K562 (cell line): ENCODE measurements around the gene CDC26. TPM values are rescaled to one million over a fixed set of nuclear protein-coding genes. Genes with fewer than 3 reads are reported as not detected.

Source experiments
- ATF6 ChIP-seq: sonication (generic); formaldehyde crosslinking; IDR thresholded peaks from 2 replicates; pipeline ENCODE4 v1.4.0; 2020; ENCODE audit warnings: mild to moderate bottlenecking, missing genetic modification reagents
- CREM ChIP-seq: IDR thresholded peaks from 2 replicates; pipeline ENCODE4 v1.6.1; 2014; ENCODE audit warnings: antibody characterized with exemption, low read depth
- DPF2 ChIP-seq: fragments of 450-650 bp; IDR thresholded peaks from 2 replicates; pipeline ENCODE4 v1.6.1; 2016
- E2F4 ChIP-seq: sonication (generic); formaldehyde crosslinking; IDR thresholded peaks from 2 replicates; pipeline ENCODE4 v1.8.0; 2022; ENCODE audit warnings: mild to moderate bottlenecking, low read depth, missing genetic modification reagents
- MTA2 ChIP-seq: fragments of 450-650 bp; IDR thresholded peaks from 2 replicates; pipeline ENCODE4 v1.6.1; 2016; ENCODE audit warnings: low read depth
- NKRF ChIP-seq: fragments of 450-650 bp; IDR thresholded peaks from 2 replicates; pipeline ENCODE4 v1.6.1; 2016; ENCODE audit warnings: borderline replicate concordance
- POLR2AphosphoS5 ChIP-seq: IDR thresholded peaks from 2 replicates; pipeline ENCODE4 v1.6.1; 2011; ENCODE audit warnings: mild to moderate bottlenecking, low read depth, low read length, moderate library complexity; ENCODE audit not compliant: control insufficient read depth, insufficient read depth
- PRDM10 ChIP-seq: fragments of 450-650 bp; IDR thresholded peaks from 2 replicates; pipeline ENCODE4 v1.6.1; 2018; ENCODE audit not compliant: partially characterized antibody
- RAD21 ChIP-seq, 2 experiments: fragments of 250-450 bp in 1 of 2; fragments of 450-650 bp in 1 of 2; sonication (Bioruptor Pico) in 1 of 2; formaldehyde crosslinking in 1 of 2; IDR thresholded peaks in 1 of 2; conservative IDR thresholded peaks in 1 of 2; 2 replicates each; pipeline versions ENCODE4 v1.4.0 to v1.8.0; 2020 to 2022; ENCODE audit warnings: mild to moderate bottlenecking in 2 of 2, moderate library complexity in 1 of 2
- RREB1 ChIP-seq: fragments of 250-450 bp; sonication (Bioruptor Pico); IDR thresholded peaks from 2 replicates; pipeline ENCODE4 v1.4.0; 2020
- TEAD4 ChIP-seq, 2 experiments: sonication (generic) in 1 of 2; formaldehyde crosslinking in 1 of 2; IDR thresholded peaks; 2 replicates each; pipeline versions ENCODE4 v1.6.1 to v1.8.0; 2012 to 2022; ENCODE audit warnings: borderline replicate concordance in 1 of 2, inconsistent platforms in 1 of 2, low read length in 1 of 2, mild to moderate bottlenecking in 1 of 2, missing genetic modification reagents in 1 of 2
- ZNF274 ChIP-seq: IDR thresholded peaks from 2 replicates; pipeline ENCODE4 v1.6.1; 2011; ENCODE audit warnings: low read depth, mild to moderate bottlenecking, low read length, moderate library complexity, borderline replicate concordance
- polyA plus RNA-seq, 8 experiments: library from polyadenylated mRNA; depleted of rRNA in 4 of 8; stranded (reverse) in 5 of 8; unstranded in 3 of 8; fragments of >200 nt; fragmentation: Nextera tagmentation in 2 of 8; fragmentation: Illumina TruSeq in 1 of 8; extraction: Ambion mirVana in 2 of 8; extraction: Trizol in 1 of 8; gene quantifications; 2 replicates each; pipeline versions ENCODE4 v1.2.1 to v1.2.3, GENCODE V29; 2011 to 2014; ENCODE audit warnings: inconsistent platforms in 1 of 8, missing spikeins in 1 of 8
- total RNA-seq, 7 experiments: library from RNA; depleted of rRNA in 6 of 7; stranded (reverse); fragments of >200 nt in 6 of 7; fragmentation: Illumina TruSeq in 2 of 7; extraction: Trizol in 2 of 7; gene quantifications; 2 replicates each; pipeline versions ENCODE4 v1.2.1 to v1.2.3, GENCODE V29; 2011 to 2021; ENCODE audit warnings: low replicate concordance in 1 of 7

The CDC26 gene
- total and polyA plus RNA-seq, 9 of the 15 experiments (the other 6 are each of a cell fraction or from before 2014, with no cell fraction given): 33.0 to 147 (median 60.0) TPM

- TF ChIP-seq NKRF (no peak), ZNF274 (no peak), PRDM10 (no peak), RREB1 (no peak), DPF2 (0 out of 2 replicates have a peak, but pooled peaks have one; percentile 25), TEAD4 (IDR thresholded peaks at IDR 0.05; ENCODE audit: low read length) (peak; percentile 82), TEAD4 (CRISPR knock-in tag; IDR thresholded peaks at IDR 0.05; ENCODE audit: borderline replicate concordance) (no peak), ATF6 (no peak), E2F4 (CRISPR knock-in tag) (no peak), MTA2 (peak; percentile 35; the same call in 1 of the 2 replicates), CREM (no peak), RAD21 (CRISPR knock-in tag; conservative IDR thresholded peaks at IDR 0.05 in 1 of 2, IDR thresholded peaks at IDR 0.05 in 1 of 2) (no peak), POLR2AphosphoS5 (peak; percentile 51; the same call in 1 of the 2 replicates)
These were observed 43.7 kb downstream of the CDC26 start (continued) for GRCh38 chr9:113231701-113232100.
